ENCODE results near the gene GRIK4. TPM values are rescaled to one million over a fixed set of nuclear protein-coding genes. Genes with fewer than 3 reads are reported as not detected.

GRIK4 gene
- total RNA-seq, 2 experiments from 2014 or later, result not detected

- ATAC-seq, result no peak
- H3K4me3 Mint-ChIP-seq, result no peak overlapping the region
- H3K4me1 Mint-ChIP-seq (ENCODE audit: low read depth), result no peaks in the 10 kb centered on the region
- POLR2A ChIA-PET, result no interaction called here
- CTCF ChIA-PET, result no interaction called here
- no peaks in the 10 kb centered on the region for H3K36me3 Mint-ChIP-seq (ENCODE audit: low read depth)
- DNase-seq, result no peak
- H3K27me3 Mint-ChIP-seq (ENCODE audit: low read depth), result peaks cover 21% of the 10 kb centered on the region
- H3K27ac Mint-ChIP-seq, result no peak overlapping the region
- no peaks in the 10 kb centered on the region for H3K9me3 Mint-ChIP-seq (ENCODE audit: insufficient read depth)
Observed at GRCh38 chr11:120688163-120688562, 176.6 kb downstream of the GRIK4 start.

GRCh38 chr11:120689596-120690275 lies 178.2 kb downstream of the GRIK4 start:
- no peaks in the 10 kb centered on the region for H3K9me3 Mint-ChIP-seq (ENCODE audit: insufficient read depth)
- H3K27me3 Mint-ChIP-seq (ENCODE audit: low read depth), result peaks cover 21% of the 10 kb centered on the region
- no peak for ATAC-seq
- no peaks in the 10 kb centered on the region for H3K4me1 Mint-ChIP-seq (ENCODE audit: low read depth)
- CTCF ChIA-PET, result no interaction called here
- H3K4me3 Mint-ChIP-seq, result no peak overlapping the region
- no peak overlapping the region for H3K27ac Mint-ChIP-seq
- DNase-seq, result no peak
- H3K36me3 Mint-ChIP-seq (ENCODE audit: low read depth), result no peaks in the 10 kb centered on the region
- POLR2A ChIA-PET, result no interaction called here

GRCh38 chr11:120690406-120690805 lies 178.9 kb downstream of the GRIK4 start:
- H3K9me3 Mint-ChIP-seq (ENCODE audit: insufficient read depth), result no peaks in the 10 kb centered on the region
- ChIA-PET CTCF (no interaction called here), POLR2A (no interaction called here)
- DNase-seq (no peak), ATAC-seq (no peak)
- H3K4me3 Mint-ChIP-seq, result no peak overlapping the region
- H3K27ac Mint-ChIP-seq, result no peak overlapping the region
- peaks cover 17% of the 10 kb centered on the region for H3K27me3 Mint-ChIP-seq (ENCODE audit: low read depth)
- no peaks in the 10 kb centered on the region for H3K36me3 Mint-ChIP-seq (ENCODE audit: low read depth)
- H3K4me1 Mint-ChIP-seq (ENCODE audit: low read depth), result no peaks in the 10 kb centered on the region

GRCh38 chr11:120694726-120695125 lies 183.2 kb downstream of the GRIK4 start:
- DNase-seq (no peak), ATAC-seq (no peak)
- Mint-ChIP-seq H3K27ac (no peak overlapping the region), H3K4me1 (ENCODE audit: low read depth) (no peaks in the 10 kb centered on the region), H3K27me3 (ENCODE audit: low read depth) (peaks cover 6% of the 10 kb centered on the region), H3K9me3 (ENCODE audit: insufficient read depth) (no peaks in the 10 kb centered on the region), H3K36me3 (ENCODE audit: low read depth) (no peaks in the 10 kb centered on the region), H3K4me3 (no peak overlapping the region)
- ChIA-PET POLR2A (no interaction called here), CTCF (interaction anchor here (1.1 kb wide), 1 partner anchor 10 kb away, joined by 6 read pairs; no protein-coding TSS in a partner anchor)

GRCh38 chr11:120695426-120695825 lies 183.9 kb downstream of the GRIK4 start:
- Mint-ChIP-seq H3K27me3 (ENCODE audit: low read depth) (peaks cover 6% of the 10 kb centered on the region), H3K27ac (no peak overlapping the region), H3K9me3 (ENCODE audit: insufficient read depth) (no peaks in the 10 kb centered on the region), H3K4me1 (ENCODE audit: low read depth) (no peaks in the 10 kb centered on the region), H3K4me3 (no peak overlapping the region), H3K36me3 (ENCODE audit: low read depth) (no peaks in the 10 kb centered on the region)
- ChIA-PET CTCF (no interaction called here), POLR2A (no interaction called here)
- ATAC-seq, result no peak
- DNase-seq, result no peak

GRCh38 chr11:120695939-120696338 lies 184.4 kb downstream of the GRIK4 start:
- H3K4me1 Mint-ChIP-seq (ENCODE audit: low read depth), result no peaks in the 10 kb centered on the region
- H3K27me3 Mint-ChIP-seq (ENCODE audit: low read depth), result peaks cover 6% of the 10 kb centered on the region
- ATAC-seq (no peak), DNase-seq (no peak)
- no peaks in the 10 kb centered on the region for H3K36me3 Mint-ChIP-seq (ENCODE audit: low read depth)
- ChIA-PET POLR2A (no interaction called here), CTCF (interaction anchor here (1.2 kb wide), 1 partner anchor 10 kb away, joined by 4 read pairs; no protein-coding TSS in a partner anchor)
- no peak overlapping the region for H3K4me3 Mint-ChIP-seq
- no peaks in the 10 kb centered on the region for H3K9me3 Mint-ChIP-seq (ENCODE audit: insufficient read depth)
- H3K27ac Mint-ChIP-seq, result no peak overlapping the region

- ChIA-PET POLR2A (no interaction called here), CTCF (interaction anchor here (1.2 to 2.3 kb wide), 4 partner anchors 9 to 186 kb away, joined by 3 to 8 read pairs (median 4); partner anchors contain the start of gene GRIK4)
- H3K4me3 Mint-ChIP-seq, result no peak overlapping the region
- DNase-seq (no peak), ATAC-seq (no peak)
- peaks cover 6% of the 10 kb centered on the region for H3K27me3 Mint-ChIP-seq (ENCODE audit: low read depth)
- H3K9me3 Mint-ChIP-seq (ENCODE audit: insufficient read depth), result no peaks in the 10 kb centered on the region
- no peak overlapping the region for H3K27ac Mint-ChIP-seq
- H3K4me1 Mint-ChIP-seq (ENCODE audit: low read depth), result no peaks in the 10 kb centered on the region
- H3K36me3 Mint-ChIP-seq (ENCODE audit: low read depth), result no peaks in the 10 kb centered on the region
Observed at GRCh38 chr11:120696597-120697218, 185.2 kb downstream of the GRIK4 start.

- Mint-ChIP-seq H3K27ac (no peak overlapping the region), H3K27me3 (ENCODE audit: low read depth) (peaks cover 7% of the 10 kb centered on the region), H3K36me3 (ENCODE audit: low read depth) (no peaks in the 10 kb centered on the region), H3K9me3 (ENCODE audit: insufficient read depth) (no peaks in the 10 kb centered on the region), H3K4me1 (ENCODE audit: low read depth) (no peaks in the 10 kb centered on the region), H3K4me3 (no peak overlapping the region)
- CTCF ChIA-PET, result no interaction called here
- ATAC-seq (no peak), DNase-seq (no peak)
- POLR2A ChIA-PET, result no interaction called here
Observed at GRCh38 chr11:120698918-120699317, 187.4 kb downstream of the GRIK4 start.

GRCh38 chr11:120702656-120703055 lies 191.1 kb downstream of the GRIK4 start:
- Mint-ChIP-seq H3K36me3 (ENCODE audit: low read depth) (no peaks in the 10 kb centered on the region), H3K4me3 (no peak overlapping the region), H3K27me3 (ENCODE audit: low read depth) (peaks cover 7% of the 10 kb centered on the region), H3K9me3 (ENCODE audit: insufficient read depth) (no peaks in the 10 kb centered on the region), H3K4me1 (ENCODE audit: low read depth) (no peaks in the 10 kb centered on the region), H3K27ac (no peak overlapping the region)
- ChIA-PET CTCF (interaction anchor here (1.0 kb wide), 1 partner anchor 12 kb away, joined by 3 read pairs; no protein-coding TSS in a partner anchor), POLR2A (no interaction called here)
- DNase-seq (no peak), ATAC-seq (no peak)

- CTCF ChIA-PET, result interaction anchor here (1.0 kb wide), 1 partner anchor 11 kb away, joined by 3 read pairs; no protein-coding TSS in a partner anchor
- peaks cover 7% of the 10 kb centered on the region for H3K27me3 Mint-ChIP-seq (ENCODE audit: low read depth)
- H3K36me3 Mint-ChIP-seq (ENCODE audit: low read depth), result no peaks in the 10 kb centered on the region
- no peak for DNase-seq
- no peak overlapping the region for H3K4me3 Mint-ChIP-seq
- no peaks in the 10 kb centered on the region for H3K9me3 Mint-ChIP-seq (ENCODE audit: insufficient read depth)
- POLR2A ChIA-PET, result no interaction called here
- no peaks in the 10 kb centered on the region for H3K4me1 Mint-ChIP-seq (ENCODE audit: low read depth)
- no peak overlapping the region for H3K27ac Mint-ChIP-seq
- ATAC-seq, result no peak
Observed at GRCh38 chr11:120703358-120704152, 192.0 kb downstream of the GRIK4 start.

- CTCF ChIA-PET, result no interaction called here
- no peak overlapping the region for H3K27ac Mint-ChIP-seq
- POLR2A ChIA-PET, result no interaction called here
Observed at GRCh38 chr11:120704256-120704750, 192.8 kb downstream of the GRIK4 start.

GRCh38 chr11:120706257-120706656 lies 194.7 kb downstream of the GRIK4 start:
- ChIA-PET POLR2A (no interaction called here), CTCF (interaction anchor here (0.9 to 1.1 kb wide), 2 partner anchors 10 to 21 kb away, joined by 3 to 4 read pairs; no protein-coding TSS in a partner anchor)
- Mint-ChIP-seq H3K4me3 (no peak overlapping the region), H3K27me3 (ENCODE audit: low read depth) (peaks cover 4% of the 10 kb centered on the region), H3K27ac (no peak overlapping the region), H3K36me3 (ENCODE audit: low read depth) (no peaks in the 10 kb centered on the region), H3K4me1 (ENCODE audit: low read depth) (no peaks in the 10 kb centered on the region), H3K9me3 (ENCODE audit: insufficient read depth) (no peaks in the 10 kb centered on the region)
- DNase-seq (no peak), ATAC-seq (no peak)

More at GRCh38 chr11:120704256-120704750, 192.8 kb downstream of the GRIK4 start:
- DNase-seq (no peak), ATAC-seq (no peak)
- Mint-ChIP-seq H3K4me3 (no peak overlapping the region), H3K27me3 (ENCODE audit: low read depth) (peaks cover 7% of the 10 kb centered on the region), H3K9me3 (ENCODE audit: insufficient read depth) (no peaks in the 10 kb centered on the region), H3K36me3 (ENCODE audit: low read depth) (no peaks in the 10 kb centered on the region), H3K4me1 (ENCODE audit: low read depth) (no peaks in the 10 kb centered on the region)
